Left hindlimb (tissue), 1 donor: ENCODE measurements around the gene GRIN2A.
"Not testable (repeated sequence)": the region's sequence is repeated elsewhere in the genome, so short reads cannot be mapped to it uniquely, and the experiment has no call there.

Experiments used
- DNase-seq: peaks from one replicate; pipeline ENCODE4 v3.0.0-alpha.2; 2018

Gene GRIN2A

DNA sequence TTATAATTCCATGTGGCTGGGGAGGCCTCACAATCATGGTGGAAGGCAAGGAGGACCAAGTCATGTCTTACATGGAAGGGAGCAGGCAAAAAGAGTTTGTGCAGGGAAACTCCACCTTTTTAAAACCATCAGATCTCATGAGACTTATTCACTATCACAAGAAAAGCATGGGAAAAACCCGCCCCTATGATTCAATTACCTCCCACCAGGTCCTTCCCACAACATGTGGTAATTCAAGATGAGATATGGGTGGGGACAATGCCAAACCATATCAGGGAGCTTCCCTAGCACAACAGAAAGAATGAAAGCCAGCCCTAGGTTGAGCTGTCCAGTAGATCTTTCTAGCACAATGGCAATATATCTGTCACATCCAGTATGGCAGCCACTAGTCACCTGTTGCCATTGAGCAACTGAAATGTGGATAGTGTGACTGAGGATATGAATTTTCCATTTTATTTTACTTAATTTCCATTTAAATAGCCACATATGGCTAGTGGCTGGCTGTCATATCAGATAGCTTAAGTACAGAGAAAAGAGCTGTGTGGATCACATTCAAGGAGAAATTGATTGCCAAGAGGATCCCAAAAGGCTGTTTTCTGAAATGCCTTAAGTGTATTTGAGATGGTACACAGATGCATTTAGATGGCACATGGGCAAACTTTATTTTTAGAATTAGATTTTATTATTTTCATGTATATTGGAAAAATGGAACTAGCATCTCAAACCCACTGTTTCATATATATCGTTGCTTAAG lies 273.0 kb downstream of the GRIN2A start:
- DNase-seq: no peak

DNA sequence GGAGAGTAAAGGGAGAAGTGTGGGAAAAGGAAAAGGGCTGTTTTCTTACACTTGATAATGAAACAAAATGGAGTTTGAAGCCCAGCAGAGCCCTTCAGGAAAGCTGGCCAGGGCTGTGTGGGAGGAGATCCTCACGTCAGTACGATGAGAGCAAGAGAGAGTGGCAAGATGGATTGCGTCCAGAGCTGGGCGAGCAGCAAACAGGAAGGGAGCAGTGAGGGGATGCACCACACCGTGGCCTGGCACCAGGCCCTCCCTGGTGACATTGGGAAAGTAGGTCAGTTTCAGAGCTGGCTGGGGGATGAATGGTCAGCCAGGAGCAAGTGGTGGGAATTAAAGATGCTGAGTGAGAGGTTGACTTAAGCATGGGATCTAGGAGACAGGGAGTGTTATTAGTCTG lies 273.6 kb downstream of the GRIN2A start:
- DNase-seq: no peak

DNA sequence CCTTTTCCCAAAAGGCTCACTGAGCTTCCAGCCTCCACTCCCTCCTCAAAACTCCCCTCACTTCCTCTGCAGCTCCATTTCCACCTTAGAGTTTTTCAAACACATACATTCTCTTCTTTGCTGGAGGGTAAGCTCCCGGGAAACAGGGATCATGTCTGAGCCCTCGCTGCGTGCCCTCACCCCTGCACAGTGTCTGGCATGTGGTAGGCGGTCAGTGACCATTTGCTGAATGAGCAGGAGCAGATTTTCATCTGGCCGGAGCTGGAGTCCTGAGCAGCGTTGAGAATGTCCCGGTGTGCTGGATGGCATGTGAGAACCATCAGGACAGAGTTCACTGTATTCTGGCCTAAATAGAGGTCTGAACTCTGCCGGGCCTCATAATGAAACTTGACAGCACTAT lies 274.5 kb downstream of the GRIN2A start:
- DNase-seq: no peak

DNA sequence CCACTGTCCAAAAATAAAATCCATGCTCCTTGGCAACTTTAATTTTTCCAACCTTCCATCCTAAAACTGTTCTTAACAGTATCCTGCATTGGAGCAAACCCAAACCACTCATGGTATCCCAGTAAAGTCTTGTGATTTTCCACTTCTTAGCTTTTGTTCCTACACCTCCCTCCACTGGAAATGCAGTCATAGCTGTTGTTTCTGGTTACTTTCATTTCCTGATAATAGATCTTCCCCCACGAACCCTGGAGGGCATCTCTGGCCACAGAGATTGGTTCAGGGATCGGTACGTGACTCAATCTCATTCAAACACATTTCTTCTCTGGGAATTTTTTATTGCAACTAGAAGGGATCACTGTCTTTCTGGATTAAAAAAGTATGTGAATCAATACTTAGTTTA lies 276.0 kb downstream of the GRIN2A start:
- no peak for DNase-seq

DNA sequence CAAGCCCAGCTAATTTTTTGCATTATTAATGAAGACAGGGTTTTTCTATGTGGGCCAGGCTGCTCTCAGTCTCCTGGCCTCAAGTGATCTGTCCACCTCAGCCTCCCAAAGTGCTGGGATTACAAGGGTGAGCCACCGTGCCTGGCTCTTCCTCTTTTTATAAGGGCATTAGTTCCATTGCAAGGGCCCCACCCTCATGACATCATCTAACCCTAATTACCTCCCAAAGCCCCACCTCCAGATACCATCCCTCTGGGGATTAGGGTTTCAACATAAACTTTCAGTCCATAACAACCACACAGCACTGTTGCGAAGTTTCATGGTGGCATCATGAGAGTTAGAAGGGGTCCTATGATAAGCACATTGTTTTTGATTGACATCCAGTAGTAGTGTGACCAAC lies 277.7 kb downstream of the GRIN2A start:
- DNase-seq: no peak

DNA sequence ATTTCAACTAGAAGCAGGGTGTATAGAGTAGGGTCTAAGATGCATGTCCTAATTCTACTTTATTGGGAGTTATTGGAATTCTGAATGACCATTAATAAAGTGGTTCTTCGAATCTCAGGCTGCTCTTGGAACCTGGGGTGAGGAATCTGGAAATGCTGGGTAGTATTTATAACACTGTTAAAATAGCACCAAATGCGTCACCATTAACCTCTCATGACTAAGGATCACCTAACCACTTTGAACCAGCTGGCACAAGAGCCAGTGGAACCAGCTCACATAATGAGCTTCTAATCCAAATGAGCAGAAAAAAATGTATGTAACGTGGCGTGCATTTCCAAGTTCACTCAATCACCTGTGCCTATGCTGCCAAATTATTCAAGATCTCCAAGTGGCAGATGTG lies 281.7 kb downstream of the GRIN2A start:
- DNase-seq: no peak

DNA sequence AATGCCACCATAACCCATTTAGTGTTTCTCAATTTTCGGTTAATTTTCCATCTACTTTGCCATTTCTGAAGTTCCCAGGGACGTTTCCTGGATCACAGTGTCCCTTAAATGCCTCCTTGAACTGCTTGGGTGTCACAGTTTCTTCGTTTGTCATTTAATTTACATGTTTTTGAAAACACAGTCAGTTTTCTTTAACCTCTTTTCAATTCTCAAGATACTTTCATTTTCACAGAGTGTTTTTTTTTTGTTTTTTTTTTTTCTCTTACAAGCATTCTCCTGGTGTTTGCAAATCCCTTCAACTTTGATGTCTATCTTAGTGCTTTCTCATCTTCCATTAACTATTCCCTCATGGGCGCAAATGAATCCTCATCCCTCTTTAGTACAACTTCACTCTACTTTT lies 283.7 kb downstream of the GRIN2A start:
- no peak for DNase-seq

DNA sequence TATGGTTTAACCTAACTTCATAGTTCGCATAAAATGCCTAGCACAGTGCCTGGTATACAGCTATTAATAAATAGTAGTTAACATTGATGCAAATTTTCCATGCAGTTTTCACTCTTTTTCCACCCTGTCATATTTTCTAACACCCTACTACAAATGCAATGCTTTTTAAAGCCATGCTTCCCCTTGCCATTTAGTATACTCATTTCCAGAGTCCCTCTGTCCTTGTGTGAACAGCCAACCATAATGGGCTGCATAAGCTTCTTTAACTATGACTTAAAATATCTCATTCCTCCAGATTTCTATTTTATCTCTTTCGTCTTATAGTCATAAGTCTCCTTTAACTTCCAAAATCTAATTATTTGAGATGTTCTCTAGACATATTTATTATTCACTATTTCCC lies 284.1 kb downstream of the GRIN2A start:
- DNase-seq: no peak

DNA sequence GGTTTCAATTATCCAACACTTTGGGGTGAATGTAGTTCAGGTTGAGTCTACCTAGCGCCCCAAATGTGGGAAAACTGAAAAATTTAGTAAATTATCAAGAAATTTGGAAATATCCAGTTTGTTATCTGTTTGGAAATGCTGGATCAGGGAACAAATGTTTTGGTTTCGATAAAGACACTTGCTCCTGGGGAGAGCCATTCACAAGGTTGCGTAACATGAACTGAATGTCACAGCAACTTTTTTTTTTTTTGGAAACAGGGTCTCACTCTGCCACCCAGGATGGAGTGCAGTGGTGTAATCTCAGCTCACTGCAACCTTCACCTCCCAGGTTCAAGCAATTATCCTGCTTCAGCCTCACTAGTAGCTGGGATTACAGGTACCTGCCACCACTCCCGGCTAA lies 286.4 kb downstream of the GRIN2A start:
- DNase-seq: no peak

DNA sequence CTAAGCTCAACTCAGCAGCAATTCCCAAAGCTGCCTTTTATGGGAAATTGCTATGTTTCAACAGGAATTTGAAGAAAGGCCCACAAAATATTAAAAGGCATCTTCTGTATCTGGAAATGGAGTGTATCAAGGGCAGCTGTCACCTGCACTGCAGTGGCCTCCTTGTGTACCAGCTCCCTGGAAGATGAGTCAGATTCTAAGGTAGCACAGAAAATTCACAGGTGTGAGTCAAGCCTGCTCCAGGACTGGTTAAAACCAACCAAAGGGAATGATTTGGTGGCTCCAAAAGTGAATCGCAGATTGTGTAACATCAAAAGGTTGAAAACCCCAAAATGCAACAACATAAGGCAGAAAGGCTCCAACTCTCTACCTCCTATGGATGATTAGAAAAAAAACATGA lies 296.4 kb downstream of the GRIN2A start:
- no peak for DNase-seq

DNA sequence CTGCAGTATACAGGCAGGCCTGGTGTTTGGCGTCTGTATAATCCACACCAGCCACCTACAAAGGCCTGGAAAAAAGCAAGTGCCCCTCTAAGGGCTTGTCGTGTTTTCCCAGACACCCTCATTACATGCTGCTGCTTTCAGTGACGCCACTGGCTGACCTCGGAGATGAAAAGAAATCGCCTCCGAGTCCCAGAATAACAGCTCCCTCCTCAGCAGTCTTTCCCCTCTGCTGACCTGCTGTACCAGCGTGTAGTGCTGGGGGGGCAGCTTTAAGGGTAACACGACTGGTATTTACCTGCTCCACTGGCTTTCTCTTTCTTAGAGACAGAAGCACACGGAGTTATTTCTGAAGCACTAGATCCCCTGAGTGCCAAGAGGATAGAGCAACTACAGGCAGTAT lies 296.8 kb downstream of the GRIN2A start:
- no peak for DNase-seq

DNA sequence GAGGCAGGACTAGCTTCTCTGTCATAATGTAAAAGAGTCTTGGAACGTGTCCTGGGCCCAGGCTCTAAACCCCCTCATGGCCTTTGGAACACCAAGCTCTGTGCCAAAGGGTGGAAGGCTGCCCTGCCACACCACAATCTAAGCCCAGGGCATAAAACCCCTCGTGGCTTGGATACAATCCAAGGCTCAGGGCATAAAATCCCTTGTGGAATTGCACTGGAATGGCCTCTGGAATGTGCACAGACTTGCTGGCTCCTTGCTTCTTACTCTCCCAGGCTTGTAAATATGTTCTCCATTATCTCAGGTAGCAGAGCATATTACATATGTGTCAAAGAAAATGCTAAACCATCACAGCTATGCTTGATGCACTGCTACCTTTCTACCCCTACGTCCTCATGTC lies 306.2 kb downstream of the GRIN2A start:
- DNase-seq: not testable (repeated sequence)

DNA sequence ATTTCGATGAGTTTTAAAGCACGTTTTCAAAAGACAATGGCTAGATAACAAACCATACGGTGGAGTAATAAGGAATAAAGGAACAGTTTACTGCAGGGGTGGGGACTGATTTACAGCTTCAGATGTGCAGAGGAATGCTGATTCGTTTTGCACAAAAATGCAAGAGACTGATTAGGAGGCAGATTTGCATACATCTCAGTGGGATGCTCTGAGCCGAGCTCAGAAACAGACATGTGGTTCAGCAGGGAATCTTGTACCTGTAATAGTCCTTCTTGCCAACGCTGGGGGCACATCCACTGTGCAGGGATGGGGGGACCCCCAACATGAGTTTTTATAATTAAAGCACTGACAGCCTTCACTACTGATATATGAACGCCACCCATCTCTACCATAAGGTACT lies 308.0 kb downstream of the GRIN2A start:
- no peak for DNase-seq

DNA sequence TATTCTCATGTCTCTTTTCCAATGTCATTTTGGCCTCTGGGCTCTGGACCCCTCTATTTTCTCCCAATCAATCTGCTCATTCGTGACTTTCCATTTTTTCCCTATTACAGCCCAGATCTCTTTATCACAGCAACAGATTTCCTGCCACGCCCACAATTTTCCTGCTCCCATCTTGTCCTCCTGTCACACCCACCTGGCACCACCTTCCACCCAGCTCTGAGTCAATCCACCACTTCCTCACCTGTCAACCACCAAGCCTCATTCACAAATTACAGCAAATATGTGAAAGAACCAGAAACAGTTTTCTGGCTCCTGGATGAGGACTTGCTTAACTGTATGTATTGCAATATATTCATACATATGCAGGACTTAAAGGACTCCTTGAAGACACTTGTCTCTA lies 311.3 kb downstream of the GRIN2A start:
- DNase-seq: no peak

DNA sequence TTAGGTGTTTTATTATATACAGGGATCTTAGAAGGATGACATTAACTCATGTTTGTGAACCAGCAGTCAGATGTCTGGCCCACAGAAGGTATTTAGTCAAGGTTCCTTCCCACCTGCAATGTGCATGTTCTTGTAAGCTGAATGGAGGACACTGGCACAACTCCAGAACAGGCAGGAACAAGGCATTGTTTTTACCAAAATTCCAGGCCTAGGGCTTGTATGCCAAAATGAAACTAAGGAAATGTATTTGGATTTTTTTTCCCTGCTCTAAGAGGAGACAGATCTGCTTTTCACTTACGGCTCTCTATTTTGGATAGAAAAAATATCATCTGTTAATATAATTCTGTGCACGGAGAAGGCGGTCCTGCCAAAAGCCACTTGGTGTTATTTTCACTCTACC lies 312.5 kb downstream of the GRIN2A start:
- peak; percentile 30 for DNase-seq

DNA sequence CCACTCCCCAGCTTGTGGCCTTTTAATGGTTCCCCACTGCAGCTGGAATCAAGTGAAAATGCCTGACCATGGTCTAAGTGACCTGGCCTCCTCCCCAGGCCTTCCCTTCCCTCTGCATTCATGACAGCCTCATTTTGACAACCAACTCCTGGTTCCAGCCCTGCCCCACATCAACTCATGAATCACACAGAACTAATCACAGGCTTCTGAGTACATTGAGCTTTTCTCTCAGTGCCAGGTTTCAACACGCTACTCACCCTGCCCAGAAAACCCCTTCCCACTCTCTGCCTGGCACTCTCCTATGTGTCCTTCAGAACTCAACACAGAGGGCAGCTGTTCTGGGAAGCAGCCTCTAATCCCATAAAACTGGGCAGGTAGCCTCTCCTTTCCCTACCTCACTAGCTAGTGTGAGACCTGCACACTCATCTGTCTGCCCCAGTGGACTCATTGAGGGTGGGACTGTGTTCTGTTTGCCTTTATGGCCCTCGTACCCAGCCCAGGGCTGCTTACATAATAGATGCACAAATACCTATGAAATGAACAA lies 313.6 kb downstream of the GRIN2A start:
- DNase-seq: no peak

DNA sequence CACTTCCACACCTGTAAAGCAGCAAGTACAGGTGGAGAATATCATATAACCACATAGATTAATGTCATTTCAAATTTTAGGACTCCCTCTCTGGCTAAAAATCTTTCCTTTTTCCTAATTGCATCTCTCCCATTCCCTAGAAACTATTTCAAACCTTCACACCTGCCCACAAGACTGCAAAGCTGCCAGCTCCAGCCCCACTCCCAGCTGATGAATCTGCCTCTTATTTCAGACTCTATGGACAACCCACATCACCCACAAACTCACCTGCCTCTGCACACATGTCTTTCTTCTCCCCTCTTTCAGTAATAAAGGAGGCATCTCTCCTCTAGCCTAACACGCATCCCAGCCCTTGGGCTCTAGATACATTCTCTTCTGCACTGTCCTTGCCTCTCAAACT lies 315.1 kb downstream of the GRIN2A start:
- no peak for DNase-seq

DNA sequence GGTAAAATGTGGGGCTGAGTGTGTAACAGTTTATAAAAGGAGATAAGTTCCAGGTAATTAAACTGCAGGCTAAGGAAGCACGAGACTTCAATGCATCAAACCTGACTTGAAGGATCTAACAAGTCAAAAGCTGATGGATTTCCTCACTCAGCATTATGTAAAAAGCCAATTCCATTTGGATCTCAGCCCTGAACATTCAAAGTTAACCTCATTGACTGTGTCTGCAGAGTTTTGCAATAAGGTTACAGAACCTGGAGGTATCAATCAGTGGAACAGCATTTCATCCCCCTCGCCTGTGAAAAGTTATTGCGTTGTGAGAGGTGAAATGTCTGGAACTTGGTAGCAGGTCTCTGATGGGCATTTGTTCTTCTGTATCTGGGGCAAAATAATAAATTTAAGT lies 317.8 kb downstream of the GRIN2A start:
- DNase-seq: no peak

DNA sequence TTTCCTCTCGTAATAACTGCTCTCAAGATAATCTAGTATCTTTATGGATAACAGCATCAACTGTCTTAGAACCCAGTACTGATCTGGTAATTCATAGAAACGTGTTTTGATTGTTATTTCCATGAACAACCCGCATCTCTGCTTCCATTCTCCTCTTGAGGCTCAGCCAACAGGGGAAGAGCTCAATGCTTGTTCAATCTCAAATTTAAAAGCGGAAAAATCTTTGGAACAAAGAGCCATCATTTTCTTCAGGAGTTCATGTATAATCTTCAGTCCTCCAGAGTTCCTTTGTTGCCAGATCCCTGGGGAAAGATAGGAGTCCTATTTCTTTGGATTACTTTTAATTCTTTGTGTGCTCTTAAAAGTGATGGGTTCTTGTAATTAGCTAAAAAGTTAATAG lies 319.9 kb downstream of the GRIN2A start:
- DNase-seq: no peak

DNA sequence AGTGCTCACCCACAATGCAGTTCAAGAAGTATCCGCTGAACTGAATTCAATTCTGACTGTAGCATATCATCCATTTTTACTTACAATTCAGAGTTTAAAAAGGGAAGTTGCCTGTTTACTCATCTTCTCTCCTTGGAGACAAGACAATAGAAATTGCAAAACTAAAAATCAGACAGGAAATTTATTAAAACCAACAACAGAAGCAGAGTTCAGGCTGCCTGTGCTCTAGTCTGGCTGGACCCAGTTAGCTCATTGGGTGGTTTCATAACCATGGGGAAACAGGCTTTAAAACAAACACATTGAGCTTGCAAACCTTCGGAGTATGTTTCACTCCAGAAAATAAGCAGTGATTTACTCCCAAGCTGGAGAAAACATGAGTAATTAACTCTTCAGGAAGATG lies 321.4 kb downstream of the GRIN2A start:
- DNase-seq: no peak

DNA sequence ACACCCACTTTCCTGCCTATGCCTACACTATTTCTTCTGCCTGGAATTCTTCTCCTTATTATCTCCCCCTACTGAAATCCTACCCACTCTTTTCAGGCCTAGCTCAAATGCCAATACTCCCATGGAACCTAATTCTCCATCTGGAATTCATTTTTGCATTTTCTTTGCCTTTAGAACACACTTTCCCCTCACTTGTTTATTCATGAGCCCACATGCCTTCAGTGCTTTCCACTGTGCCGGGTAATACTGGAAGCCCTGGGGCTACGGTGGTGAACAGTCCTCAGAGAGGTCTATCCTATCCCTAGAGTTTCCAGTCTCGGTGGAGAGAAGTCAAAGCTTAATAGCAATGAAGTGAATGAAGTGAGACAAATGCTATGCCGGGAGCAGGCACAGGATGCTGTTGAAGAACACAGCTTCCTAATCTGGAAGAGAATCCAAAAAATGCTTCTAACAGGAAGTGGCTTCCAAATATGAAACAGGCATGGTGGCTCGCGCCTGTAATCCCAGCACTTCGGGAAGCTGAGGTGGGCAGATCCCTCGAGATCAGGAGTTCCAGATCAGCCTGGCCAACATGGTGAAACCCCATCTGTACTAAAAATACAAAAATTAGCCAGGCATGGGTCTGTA lies 322.4 kb downstream of the GRIN2A start:
- no peak for DNase-seq

DNA sequence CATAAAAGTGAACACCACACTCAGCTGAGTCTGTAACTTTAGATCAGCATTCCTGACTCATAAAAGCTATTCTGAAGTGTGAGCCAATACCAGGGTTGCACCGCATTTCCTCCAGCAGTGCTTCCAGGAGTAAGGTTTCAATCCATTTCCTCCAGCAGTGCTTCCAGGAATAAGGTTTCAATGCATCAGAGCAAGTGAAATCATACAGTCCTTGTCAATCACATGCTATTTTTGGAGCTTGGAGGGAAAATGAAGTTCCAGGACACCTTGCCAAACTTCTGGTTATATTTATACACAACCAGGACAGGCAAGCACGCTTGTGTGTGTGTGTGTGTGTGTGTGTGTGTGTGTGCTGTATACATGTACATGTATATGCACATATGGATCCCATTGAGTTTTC lies 327.6 kb downstream of the GRIN2A start:
- DNase-seq: peak; percentile 69

DNA sequence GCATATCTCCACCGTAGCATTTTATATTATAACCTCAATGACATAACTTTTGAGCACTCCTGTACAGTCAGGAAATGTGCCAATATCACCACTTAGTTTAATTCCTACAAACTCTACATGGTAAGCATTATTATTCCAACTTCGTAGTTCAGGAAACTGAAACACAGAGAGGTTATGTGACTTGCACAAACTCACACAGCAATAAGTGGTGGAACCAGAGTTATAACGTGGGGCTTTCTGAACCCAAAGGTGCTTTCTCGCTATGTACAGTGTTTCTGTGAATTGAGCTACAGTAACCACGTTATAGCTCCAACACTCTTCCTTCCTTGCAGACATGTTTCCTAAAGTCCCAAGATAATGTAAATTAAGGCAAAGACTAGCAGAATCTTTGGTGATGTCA lies 330.2 kb downstream of the GRIN2A start:
- DNase-seq: no peak

DNA sequence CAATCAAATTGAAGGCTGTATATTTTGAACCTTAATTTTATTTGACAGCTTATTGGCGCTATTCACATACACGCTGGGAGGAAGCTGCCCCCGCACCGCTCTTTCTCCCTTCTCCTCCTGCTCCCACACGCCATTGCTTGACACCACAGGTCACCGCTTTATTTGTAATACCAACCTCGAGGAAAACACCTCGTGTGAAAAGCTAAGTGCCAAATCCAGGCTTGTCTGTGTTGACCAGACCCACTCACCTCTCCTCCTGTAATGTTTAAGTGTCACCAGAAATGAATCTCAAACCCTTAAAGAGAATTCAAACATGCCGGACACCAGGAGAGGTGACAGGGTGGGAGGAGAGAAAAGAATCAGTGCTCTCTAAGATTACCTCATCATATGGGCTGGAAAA lies 331.4 kb downstream of the GRIN2A start:
- DNase-seq: no peak
